ENCODE results near the gene C11orf54. TPM values are rescaled to one million over a fixed set of nuclear protein-coding genes. Genes with fewer than 3 reads are reported as not detected.
"Not testable (repeated sequence)": the region's sequence is repeated elsewhere in the genome, so short reads cannot be mapped to it uniquely, and the experiment has no call there.

The C11orf54 gene
- total RNA-seq, 1 donor from 2014 or later, result 23.5 TPM

- no peaks in the 10 kb centered on the region for H3K27me3 Mint-ChIP-seq (ENCODE audit: unreplicated experiment)
- H3K9me3 Mint-ChIP-seq (ENCODE audit: unreplicated experiment), result no peaks in the 10 kb centered on the region
- peaks cover 42% of the 10 kb centered on the region for H3K36me3 Mint-ChIP-seq (ENCODE audit: unreplicated experiment)
- H3K4me3 Mint-ChIP-seq (ENCODE audit: unreplicated experiment), result no peak overlapping the region
- H3K4me1 Mint-ChIP-seq (ENCODE audit: unreplicated experiment), result no peaks in the 10 kb centered on the region
- no peak for TF ChIP-seq CTCF (IDR thresholded peaks at IDR 0.05)
- no peak overlapping the region for H3K27ac Mint-ChIP-seq (ENCODE audit: unreplicated experiment)
- no peak for DNase-seq (ENCODE audit: extremely low spot score, unreplicated experiment)
These were observed 15.8 kb downstream of the C11orf54 start for GRCh38 chr11:93757301-93757700.

GRCh38 chr11:93757924-93758865, 16.7 kb downstream of the C11orf54 start:
- Mint-ChIP-seq H3K36me3 (ENCODE audit: unreplicated experiment) (peaks cover 42% of the 10 kb centered on the region), H3K4me1 (ENCODE audit: unreplicated experiment) (no peaks in the 10 kb centered on the region), H3K27me3 (ENCODE audit: unreplicated experiment) (no peaks in the 10 kb centered on the region), H3K9me3 (ENCODE audit: unreplicated experiment) (no peaks in the 10 kb centered on the region), H3K4me3 (ENCODE audit: unreplicated experiment) (no peak overlapping the region), H3K27ac (ENCODE audit: unreplicated experiment) (no peak overlapping the region)
- no peak for DNase-seq (ENCODE audit: extremely low spot score, unreplicated experiment)
- no peak for TF ChIP-seq CTCF (IDR thresholded peaks at IDR 0.05)

GRCh38 chr11:93759123-93759522, 17.7 kb downstream of the C11orf54 start:
- H3K36me3 Mint-ChIP-seq (ENCODE audit: unreplicated experiment), result peaks cover 37% of the 10 kb centered on the region
- not testable (repeated sequence) for DNase-seq (ENCODE audit: extremely low spot score, unreplicated experiment); H3K27ac Mint-ChIP-seq (ENCODE audit: unreplicated experiment); H3K27me3 Mint-ChIP-seq (ENCODE audit: unreplicated experiment); H3K4me1 Mint-ChIP-seq (ENCODE audit: unreplicated experiment); H3K9me3 Mint-ChIP-seq (ENCODE audit: unreplicated experiment); H3K4me3 Mint-ChIP-seq (ENCODE audit: unreplicated experiment)

- no peak for DNase-seq (ENCODE audit: extremely low spot score, unreplicated experiment)
- Mint-ChIP-seq H3K27ac (ENCODE audit: unreplicated experiment) (no peak overlapping the region), H3K4me1 (ENCODE audit: unreplicated experiment) (no peaks in the 10 kb centered on the region), H3K36me3 (ENCODE audit: unreplicated experiment) (peaks cover 36% of the 10 kb centered on the region), H3K27me3 (ENCODE audit: unreplicated experiment) (no peaks in the 10 kb centered on the region), H3K4me3 (ENCODE audit: unreplicated experiment) (no peak overlapping the region), H3K9me3 (ENCODE audit: unreplicated experiment) (no peaks in the 10 kb centered on the region)
- no peak for TF ChIP-seq CTCF (IDR thresholded peaks at IDR 0.05)
These were observed 20.4 kb downstream of the C11orf54 start for GRCh38 chr11:93761910-93762309.

- H3K9me3 Mint-ChIP-seq (ENCODE audit: unreplicated experiment), result no peaks in the 10 kb centered on the region
- no peaks in the 10 kb centered on the region for H3K4me1 Mint-ChIP-seq (ENCODE audit: unreplicated experiment)
- no peaks in the 10 kb centered on the region for H3K27me3 Mint-ChIP-seq (ENCODE audit: unreplicated experiment)
- no peak overlapping the region for H3K27ac Mint-ChIP-seq (ENCODE audit: unreplicated experiment)
- TF ChIP-seq CTCF (IDR thresholded peaks at IDR 0.05), result no peak
- H3K36me3 Mint-ChIP-seq (ENCODE audit: unreplicated experiment), result peaks cover 12% of the 10 kb centered on the region
- no peak for DNase-seq (ENCODE audit: extremely low spot score, unreplicated experiment)
- H3K4me3 Mint-ChIP-seq (ENCODE audit: unreplicated experiment), result no peak overlapping the region
These were observed 24.1 kb downstream of the C11orf54 start for GRCh38 chr11:93765551-93765950.
